Spinal cord (tissue), 10 donors: ENCODE data around the gene WAC. TPM values are rescaled to one million over a fixed set of nuclear protein-coding genes. Genes with fewer than 3 reads are reported as not detected.
"Not testable (repeated sequence)": the region's sequence is repeated elsewhere in the genome, so short reads cannot be mapped to it uniquely, and the experiment has no call there.

Experiments used
- DNase-seq, 6 donors: peaks; one replicate each; pipeline versions ENCODE4 v3.0.0 to v3.0.0-alpha.2; 2013 to 2015; ENCODE audit warnings: low spot score in 6 of 6, low read depth in 4 of 6
- H3K27ac ChIP-seq: one replicate; pipeline ENCODE4 v1.5.1; 2013; ENCODE audit warnings: low read depth, low read length, control low read depth
- H3K27me3 ChIP-seq: one replicate; pipeline ENCODE4 v1.6.1; 2013; ENCODE audit warnings: low read length; ENCODE audit not compliant: control insufficient read depth, insufficient read depth
- H3K36me3 ChIP-seq: one replicate; pipeline ENCODE4 v1.6.1; 2013; ENCODE audit warnings: low read length; ENCODE audit not compliant: control insufficient read depth, insufficient read depth
- H3K4me1 ChIP-seq: one replicate; pipeline ENCODE4 v1.6.1; 2013; ENCODE audit warnings: low read length; ENCODE audit not compliant: control insufficient read depth, insufficient read depth
- H3K4me3 ChIP-seq: one replicate; pipeline ENCODE4 v1.5.1; 2013; ENCODE audit warnings: low read depth, low read length, control low read depth
- H3K9me3 ChIP-seq: one replicate; pipeline ENCODE4 v1.6.1; 2013; ENCODE audit warnings: low read length; ENCODE audit not compliant: control insufficient read depth, insufficient read depth
- WGBS: methylation state at CpG from one replicate; pipeline ENCODE4 v1.1.5; 2013; ENCODE audit warnings: missing lambda C conversion rate; ENCODE audit not compliant: insufficient coverage; 5-methylcytosine and 5-hydroxymethylcytosine counted together
- polyA plus RNA-seq, 2 donors: library from polyadenylated mRNA; unstranded; fragments of 120-200 nt; gene quantifications; one replicate each; pipeline ENCODE4 v1.2.1, GENCODE V29; 2013; ENCODE audit not compliant: insufficient read length in 2 of 2
- total RNA-seq, 2 donors: library from RNA; depleted of rRNA in 1 of 2; stranded (reverse); fragments of 120-200 nt in 1 of 2; fragments of >200 nt in 1 of 2; gene quantifications; one replicate each; pipeline versions ENCODE4 v1.2.3 to v1.2.4, GENCODE V29; 2013 to 2014
- donor health status: healthy.

Gene WAC
- total and polyA plus RNA-seq, 4 donors, result 91.6 to 127 (median 107) TPM

DNA sequence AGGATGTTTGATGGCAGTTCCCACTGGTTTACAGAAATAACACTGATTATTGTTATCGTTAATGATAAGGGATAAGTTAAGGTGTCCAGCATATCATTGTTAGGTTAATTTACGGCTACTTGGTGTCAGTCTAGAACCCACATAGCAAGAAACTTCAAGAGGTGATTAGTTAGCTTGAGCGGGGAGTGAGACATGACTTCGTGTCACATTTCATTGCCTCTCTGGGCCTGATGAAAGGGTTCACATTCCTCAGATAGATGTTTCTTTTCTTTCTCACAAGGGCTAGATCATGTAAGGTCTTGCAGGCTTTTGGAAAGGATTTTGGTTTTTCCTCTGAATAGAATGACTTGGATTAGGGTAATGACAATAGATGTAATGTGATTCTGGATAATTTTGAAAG, 26.7 kb downstream of the WAC start:
- Histone ChIP-seq H3K9me3 (no peaks in the 10 kb centered on the region), H3K36me3 (peaks cover 6% of the 10 kb centered on the region), H3K27ac (no peak overlapping the region), H3K4me1 (no peaks in the 10 kb centered on the region), H3K4me3 (no peak overlapping the region), H3K27me3 (no peaks in the 10 kb centered on the region)
- WGBS, result 94% methylated on average over 2 of the region's 4 CpGs
- DNase-seq, result no peak

DNA sequence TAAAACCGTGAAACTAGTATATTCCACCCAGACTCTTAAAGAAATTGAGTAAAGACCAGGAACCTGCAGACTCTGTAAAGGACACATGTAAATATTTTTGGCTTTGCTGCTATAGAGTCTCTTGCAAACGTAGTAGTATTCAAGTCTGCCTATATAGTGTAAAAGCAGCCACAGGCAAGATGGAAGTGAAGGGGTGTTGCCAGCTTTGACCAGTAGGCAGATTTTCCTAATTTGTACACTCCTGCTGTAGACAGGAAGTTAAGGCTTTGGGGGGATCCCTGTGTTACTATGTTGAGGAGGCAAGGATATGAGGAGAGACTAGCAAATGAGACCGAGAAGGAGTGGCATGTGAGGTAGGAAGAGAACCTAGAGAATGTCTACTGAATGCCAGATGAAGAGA, 27.7 kb downstream of the WAC start:
- Histone ChIP-seq H3K4me3 (no peak overlapping the region), H3K27me3 (no peaks in the 10 kb centered on the region), H3K9me3 (no peaks in the 10 kb centered on the region), H3K27ac (no peak overlapping the region), H3K36me3 (peaks cover 6% of the 10 kb centered on the region), H3K4me1 (no peaks in the 10 kb centered on the region)
- no peak for DNase-seq
- WGBS, result 64% methylated on average over 2 of the region's 3 CpGs

DNA sequence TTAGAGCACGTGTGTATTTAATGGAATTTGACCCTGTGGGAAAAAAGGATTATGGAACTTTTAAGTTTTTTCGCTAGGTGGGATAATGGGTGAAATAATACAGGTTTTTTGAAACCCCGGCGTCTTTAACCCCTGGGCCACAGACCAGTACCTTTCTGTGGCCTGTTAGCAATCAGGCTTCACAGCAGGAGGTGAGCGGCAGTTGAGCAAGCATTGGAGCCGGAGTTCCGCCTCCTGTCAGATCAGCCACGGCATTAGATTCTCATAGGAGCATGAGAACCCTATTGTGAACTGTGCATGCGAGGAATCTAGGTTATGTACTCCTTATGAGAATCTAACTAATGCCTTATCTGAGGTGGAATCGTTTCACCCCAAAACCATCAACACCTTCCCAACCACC, 28.6 kb downstream of the WAC start:
- Histone ChIP-seq H3K27me3 (no peaks in the 10 kb centered on the region), H3K4me1 (no peaks in the 10 kb centered on the region), H3K4me3 (no peak overlapping the region), H3K9me3 (no peaks in the 10 kb centered on the region), H3K27ac (no peak overlapping the region), H3K36me3 (peaks cover 6% of the 10 kb centered on the region)
- WGBS, result 86% methylated on average over 7 of the region's 10 CpGs
- no peak for DNase-seq

DNA sequence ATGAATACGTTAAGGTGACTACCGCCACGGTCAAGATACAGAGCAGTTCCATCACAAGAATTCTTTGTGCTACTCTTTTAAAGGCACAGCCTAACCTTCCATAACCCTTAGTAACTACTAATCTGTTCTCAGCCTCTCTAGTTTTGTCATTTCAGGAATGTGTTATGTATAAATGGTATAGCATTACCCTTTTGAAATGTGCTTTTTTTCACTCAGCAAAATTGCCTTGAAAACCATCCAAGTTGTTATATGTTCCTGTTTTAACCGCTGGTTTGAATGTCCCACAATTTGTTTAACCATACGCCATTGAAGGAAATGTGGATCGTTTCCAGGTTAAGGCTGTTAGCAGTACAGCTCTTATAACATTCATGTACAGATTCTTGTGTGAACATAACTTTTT, 32.0 kb downstream of the WAC start:
- WGBS, result no CpG with 5 or more reads among the region's 6 CpGs
- Histone ChIP-seq H3K4me3 (no peak overlapping the region), H3K4me1 (peaks cover 3% of the 10 kb centered on the region), H3K27me3 (no peaks in the 10 kb centered on the region), H3K27ac (no peak overlapping the region), H3K9me3 (no peaks in the 10 kb centered on the region), H3K36me3 (peaks cover 6% of the 10 kb centered on the region)
- DNase-seq, result peak in 2 of 6 donors; percentile 17 to 50

DNA sequence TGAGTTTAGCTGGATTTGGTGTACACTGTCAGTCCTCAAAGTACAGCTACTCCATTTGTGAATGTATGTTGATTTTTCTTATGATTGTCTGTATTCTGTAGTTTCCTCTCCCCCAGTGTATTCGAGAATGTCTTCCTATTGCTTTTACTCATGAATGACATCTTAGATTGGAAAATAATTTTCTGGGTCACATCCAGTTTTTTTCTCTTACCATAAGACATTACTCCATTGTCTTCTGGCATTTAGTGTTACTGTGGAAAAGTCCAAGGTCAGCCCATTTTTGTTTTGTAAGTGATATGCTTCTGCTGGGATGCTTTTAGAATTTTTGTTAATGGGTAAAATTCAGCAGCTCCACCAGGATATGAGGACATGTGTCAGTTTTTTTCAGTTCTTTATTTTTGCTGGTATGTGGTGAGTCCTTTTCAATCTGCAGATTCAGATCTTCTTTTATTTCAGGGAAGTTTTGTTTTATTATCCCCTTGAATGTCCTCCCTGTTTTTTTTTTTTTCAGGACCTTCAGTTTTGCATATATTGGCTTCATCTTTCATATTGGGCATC, 33.6 kb downstream of the WAC start:
- DNase-seq, result no peak
- Histone ChIP-seq H3K27me3 (no peaks in the 10 kb centered on the region), H3K4me1 (peaks cover 3% of the 10 kb centered on the region), H3K4me3 (no peak overlapping the region), H3K27ac (no peak overlapping the region), H3K36me3 (peaks cover 8% of the 10 kb centered on the region), H3K9me3 (no peaks in the 10 kb centered on the region)
- WGBS, result no CpG with 5 or more reads among the region's 1 CpG

DNA sequence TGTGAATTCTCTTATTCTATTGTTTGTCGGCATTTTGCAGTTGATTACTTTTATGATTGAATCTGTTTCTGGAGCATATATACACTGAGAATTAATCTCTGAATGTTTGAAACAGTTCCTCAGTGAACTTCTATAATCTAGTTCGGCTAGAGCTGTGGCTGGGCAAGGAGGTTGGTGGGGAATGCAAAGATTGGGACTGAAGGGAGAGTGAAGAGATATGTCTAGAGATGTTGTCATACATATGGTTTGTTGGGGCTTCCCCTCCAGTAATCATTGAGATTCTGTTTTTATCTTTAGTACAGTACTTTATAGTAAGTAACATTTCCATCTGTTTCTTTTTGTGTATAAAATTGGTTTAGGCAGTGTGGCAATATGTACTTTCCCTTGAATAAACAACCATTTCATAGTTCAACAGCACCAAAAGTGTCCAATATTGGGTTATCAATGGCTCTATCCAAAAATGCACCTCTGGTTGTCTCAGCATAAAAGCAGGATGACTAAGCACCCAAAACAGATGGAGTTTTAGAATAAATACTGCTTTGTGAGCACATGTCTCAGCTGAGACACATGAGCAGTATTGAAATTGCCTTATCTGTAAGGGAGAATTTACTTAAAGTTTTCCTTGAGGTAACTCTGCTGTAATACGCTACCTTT, 36.7 kb downstream of the WAC start:
- H3K9me3 ChIP-seq, result no peaks in the 10 kb centered on the region

DNA sequence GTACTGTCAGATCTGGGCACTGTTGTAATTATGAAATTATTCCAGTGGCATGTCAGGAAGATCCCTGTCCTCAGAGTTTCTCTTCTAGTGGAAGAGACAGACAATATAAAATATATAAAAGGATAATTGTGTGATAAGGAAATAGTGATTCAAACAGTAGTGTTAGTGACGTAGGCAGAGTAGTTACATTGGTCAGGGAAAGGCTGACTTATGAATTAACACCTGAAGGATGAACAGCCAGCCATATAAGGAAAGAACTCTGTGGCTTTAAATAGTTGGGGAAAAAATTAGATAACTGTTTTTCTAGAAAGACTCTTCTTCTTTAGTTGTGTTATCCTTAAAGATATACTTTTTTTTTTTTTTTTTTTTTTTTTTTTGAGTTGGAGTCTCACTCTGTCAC, 37.7 kb downstream of the WAC start:
- 100% methylated on average over 1 of the region's 1 CpG for WGBS
- peaks cover 3% of the 10 kb centered on the region for H3K4me1 ChIP-seq

More for the DNA sequence above, 36.7 kb downstream of the WAC start:
- peaks cover 3% of the 10 kb centered on the region for H3K4me1 ChIP-seq
- 14% methylated on average over 1 of the region's 3 CpGs for WGBS
- H3K27me3 ChIP-seq, result no peaks in the 10 kb centered on the region
- H3K4me3 ChIP-seq, result no peak overlapping the region
- peaks cover 9% of the 10 kb centered on the region for H3K36me3 ChIP-seq
- no peak overlapping the region for H3K27ac ChIP-seq
- DNase-seq, result peak in 2 of 6 donors; percentile 20 to 43

DNA sequence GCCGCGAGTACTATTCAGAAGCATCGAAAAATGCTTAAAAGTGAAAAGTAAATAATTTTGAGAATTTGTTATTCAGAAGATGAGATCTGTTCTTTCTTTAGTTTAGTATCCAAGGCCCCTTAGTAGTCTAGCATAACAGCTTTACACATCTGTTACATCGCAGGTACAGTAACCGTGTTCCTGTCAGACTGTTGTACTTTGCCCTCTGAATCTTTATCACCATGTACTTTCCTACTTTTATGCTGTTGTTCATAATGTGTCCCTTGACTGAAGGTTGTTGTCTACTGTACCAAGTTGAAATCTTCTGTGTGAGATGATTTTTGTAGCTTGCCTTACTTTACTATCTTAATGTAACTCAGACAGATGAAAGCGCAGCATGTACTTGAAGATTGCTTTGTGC, 38.3 kb downstream of the WAC start:
- Histone ChIP-seq H3K4me1 (peaks cover 3% of the 10 kb centered on the region), H3K4me3 (no peak overlapping the region), H3K27me3 (no peaks in the 10 kb centered on the region), H3K9me3 (no peaks in the 10 kb centered on the region), H3K27ac (no peak overlapping the region), H3K36me3 (peaks cover 9% of the 10 kb centered on the region)
- no CpG with 5 or more reads among the region's 6 CpGs for whole genome bisulfite sequencing
- no peak for DNase-seq

More for the DNA sequence above, 37.7 kb downstream of the WAC start:
- Histone ChIP-seq H3K4me3 (no peak overlapping the region), H3K27ac (no peak overlapping the region), H3K36me3 (peaks cover 9% of the 10 kb centered on the region), H3K9me3 (no peaks in the 10 kb centered on the region), H3K27me3 (no peaks in the 10 kb centered on the region)
- no peak for DNase-seq

DNA sequence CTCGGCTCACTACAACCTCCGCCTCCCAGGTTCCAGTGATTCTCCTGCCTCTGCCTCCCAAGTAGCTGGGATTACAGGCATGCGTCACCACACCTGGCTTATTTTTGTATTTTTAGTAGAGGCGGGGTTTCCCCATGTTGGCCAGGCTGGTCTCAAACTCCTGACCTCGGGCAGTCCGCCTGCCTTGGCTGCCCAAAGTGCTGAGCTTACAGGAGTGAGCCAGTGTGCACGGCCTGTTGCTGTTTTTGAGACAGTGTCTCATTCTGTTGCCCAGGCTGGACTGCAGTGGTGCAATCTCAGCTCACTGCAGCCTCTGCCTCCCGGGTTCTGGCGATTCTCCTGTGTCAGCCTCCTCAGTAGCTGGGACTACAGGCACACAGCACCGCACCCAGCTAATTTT, 41.3 kb downstream of the WAC start:
- H3K4me1 ChIP-seq, DNase-seq: not testable (repeated sequence)
- 94% methylated on average over 10 of the region's 10 CpGs for WGBS

DNA sequence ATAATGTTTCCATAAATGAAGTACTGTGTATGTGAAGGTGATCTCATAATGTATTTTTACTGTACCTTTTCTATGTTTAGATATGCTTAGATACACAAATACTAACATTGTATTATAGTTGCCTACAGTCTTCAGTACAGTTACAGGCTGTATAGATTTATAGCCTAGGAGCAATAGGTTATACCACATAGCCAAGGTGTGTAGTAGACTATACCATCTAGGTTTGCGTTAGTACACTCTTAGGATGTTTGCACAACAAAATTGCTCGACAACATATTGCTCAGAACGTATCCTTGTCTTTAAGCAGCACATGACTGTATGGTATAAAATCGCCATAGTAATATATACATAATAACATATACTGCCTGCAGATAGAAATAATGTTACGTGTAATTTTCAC, 42.9 kb downstream of the WAC start:
- no peak overlapping the region for H3K4me3 ChIP-seq
- H3K36me3 ChIP-seq, result peaks cover 6% of the 10 kb centered on the region
- no CpG with 5 or more reads among the region's 5 CpGs for WGBS
- no peak for DNase-seq
- no peak overlapping the region for H3K27ac ChIP-seq
- no peaks in the 10 kb centered on the region for H3K9me3 ChIP-seq
- no peaks in the 10 kb centered on the region for H3K27me3 ChIP-seq
- H3K4me1 ChIP-seq, result no peaks in the 10 kb centered on the region

More for the DNA sequence above, 41.3 kb downstream of the WAC start:
- H3K9me3 ChIP-seq, H3K4me3 ChIP-seq, H3K27ac ChIP-seq, H3K36me3 ChIP-seq, H3K27me3 ChIP-seq: not testable (repeated sequence)
